Calu3 (cell line): ENCODE results near the gene TENM3. TPM values are rescaled to one million over a fixed set of nuclear protein-coding genes. Genes with fewer than 3 reads are reported as not detected.

Source experiments
- BruUV-seq: library from RNA; stranded (reverse); fragments of 400-500 nt; replicated peaks from 2 replicates; lab custom pipeline; 2021; lab: Mats Ljungman, UMichigan
- CTCF ChIA-PET: fragments of 300-600 bp; sonication (Branson Sonifier 250); formaldehyde crosslinking; loops from one replicate; lab custom pipeline; 2022; ENCODE audit warnings: antibody characterized with exemption; lab: Charles Lee
- DNase-seq: peaks from one replicate; pipeline ENCODE4 v3.0.0; 2022
- H3K27ac Mint-ChIP-seq: one replicate; pipeline ENCODE4 v1.8.0; 2022; ENCODE audit warnings: mixed read lengths; ENCODE audit not compliant: unreplicated experiment
- H3K27me3 Mint-ChIP-seq: one replicate; pipeline ENCODE4 v1.8.0; 2022; ENCODE audit warnings: mixed read lengths; ENCODE audit not compliant: unreplicated experiment
- H3K36me3 Mint-ChIP-seq: one replicate; pipeline ENCODE4 v1.8.0; 2022; ENCODE audit warnings: mild to moderate bottlenecking, moderate library complexity, mixed read lengths; ENCODE audit not compliant: insufficient read depth, unreplicated experiment
- H3K4me1 Mint-ChIP-seq: one replicate; pipeline ENCODE4 v1.8.0; 2022; ENCODE audit warnings: mild to moderate bottlenecking, low read depth, mixed read lengths; ENCODE audit not compliant: unreplicated experiment
- H3K4me3 Mint-ChIP-seq: one replicate; pipeline ENCODE4 v1.8.0; 2022; ENCODE audit warnings: mild to moderate bottlenecking, low read depth, moderate library complexity, mixed read lengths; ENCODE audit not compliant: unreplicated experiment
- H3K9me3 Mint-ChIP-seq: one replicate; pipeline ENCODE4 v1.8.0; 2022; ENCODE audit warnings: low read depth, mixed read lengths; ENCODE audit not compliant: unreplicated experiment
- CTCF ChIP-seq: fragments of 200-600 bp; IDR thresholded peaks from one replicate; pipeline ENCODE4 v1.8.0; 2022; ENCODE audit warnings: antibody characterized with exemption; ENCODE audit not compliant: unreplicated experiment
- intact Hi-C: fragments of 100-400 bp; cut with micrococcal nuclease; formaldehyde crosslinking; loops from one replicate; pipeline ENCODE4 v1.10.0; 2022; ENCODE audit not compliant: unreplicated experiment
- total RNA-seq: library from RNA; stranded (reverse); gene quantifications from 2 replicates; pipeline ENCODE4 v1.2.3, GENCODE V29; 2022

TENM3 gene
- total RNA-seq, 1 experiment from 2014 or later: 5.9 TPM

GRCh38 chr4:182807767-182808548 is 564.8 kb downstream of the TENM3 start:
- intact Hi-C loops: loop anchor here (10.0 kb wide), 2 partner anchors 723 to 1243 kb away; no protein-coding TSS in a partner anchor
- H3K9me3 Mint-ChIP-seq: peaks cover 7% of the 10 kb centered on the region

GRCh38 chr4:182808673-182809416 is 565.6 kb downstream of the TENM3 start:
- H3K27ac Mint-ChIP-seq: no peak overlapping the region
- peaks cover 11% of the 10 kb centered on the region for H3K9me3 Mint-ChIP-seq
- CTCF ChIA-PET: no interaction called here
- H3K4me1 Mint-ChIP-seq: no peaks in the 10 kb centered on the region
- no TSS peak for BruUV-seq
- intact Hi-C loops: loop anchor here (10.0 kb wide), 2 partner anchors 724 to 1244 kb away; no protein-coding TSS in a partner anchor
- H3K27me3 Mint-ChIP-seq: no peaks in the 10 kb centered on the region
- TF ChIP-seq CTCF: no peak
- H3K36me3 Mint-ChIP-seq: peaks cover 6% of the 10 kb centered on the region
- H3K4me3 Mint-ChIP-seq: no peak overlapping the region
- DNase-seq: no peak

More at GRCh38 chr4:182807767-182808548, 564.8 kb downstream of the TENM3 start:
- Mint-ChIP-seq H3K4me3 (no peak overlapping the region), H3K4me1 (no peaks in the 10 kb centered on the region), H3K36me3 (peaks cover 6% of the 10 kb centered on the region), H3K27ac (no peak overlapping the region), H3K27me3 (no peaks in the 10 kb centered on the region)
- CTCF ChIA-PET: no interaction called here
- BruUV-seq: no TSS peak
- no peak for TF ChIP-seq CTCF
- no peak for DNase-seq

- H3K36me3 Mint-ChIP-seq: peaks cover 6% of the 10 kb centered on the region
- no peaks in the 10 kb centered on the region for H3K4me1 Mint-ChIP-seq
- no TSS peak for BruUV-seq
Measured at GRCh38 chr4:182809417-182810102, 566.4 kb downstream of the TENM3 start.

More at GRCh38 chr4:182809417-182810102, 566.4 kb downstream of the TENM3 start:
- no peaks in the 10 kb centered on the region for H3K27me3 Mint-ChIP-seq
- intact Hi-C loops: loop anchor here (10.0 kb wide), 2 partner anchors 725 to 1245 kb away; no protein-coding TSS in a partner anchor
- no peak overlapping the region for H3K27ac Mint-ChIP-seq
- no peak for TF ChIP-seq CTCF
- H3K9me3 Mint-ChIP-seq: peaks cover 11% of the 10 kb centered on the region
- no peak for DNase-seq
- no peak overlapping the region for H3K4me3 Mint-ChIP-seq
- CTCF ChIA-PET: no interaction called here
